Fibroblast of lung (primary cell): ENCODE measurements around the gene SPIRE1. TPM values are rescaled to one million over a fixed set of nuclear protein-coding genes. Genes with fewer than 3 reads are reported as not detected.
A peak's percentile ranks its signal among the peaks of the same experiment; 100 is the strongest.

Source experiments
- DNase-seq, 2 donors: peaks; one replicate each; pipeline versions ENCODE4 v3.0.0 to v3.0.0-alpha.2; 2010; ENCODE audit warnings: low read depth in 2 of 2
- H2AFZ ChIP-seq: 2 replicates; pipeline ENCODE4 v1.5.1; 2012; ENCODE audit warnings: low read length, control low read depth, inconsistent platforms
- H3K27ac ChIP-seq: 2 replicates; pipeline ENCODE4 v1.5.1; 2011; ENCODE audit warnings: low read length, control low read depth; ENCODE audit not compliant: insufficient read depth
- H3K27me3 ChIP-seq: 2 replicates; pipeline ENCODE4 v1.5.1; 2011; ENCODE audit warnings: mild to moderate bottlenecking, low read length; ENCODE audit not compliant: control insufficient read depth, insufficient read depth
- H3K36me3 ChIP-seq: 2 replicates; pipeline ENCODE4 v1.5.1; 2011; ENCODE audit warnings: low read length; ENCODE audit not compliant: control insufficient read depth, insufficient read depth
- H3K4me1 ChIP-seq: 2 replicates; pipeline ENCODE4 v1.5.1; 2011; ENCODE audit warnings: low read length; ENCODE audit not compliant: control insufficient read depth, insufficient read depth; ENCODE audit errors: extremely low read depth
- H3K4me2 ChIP-seq: 2 replicates; pipeline ENCODE4 v1.5.1; 2011; ENCODE audit warnings: low read length, control low read depth; ENCODE audit not compliant: insufficient read depth; ENCODE audit errors: extremely low read depth
- H3K4me3 ChIP-seq, 4 experiments: fragments of 200-600 bp in 1 of 4; sonication (generic) in 1 of 4; replicated peaks in 1 of 4; 2 replicates each; pipeline ENCODE4 v1.5.1; 2011 to 2016; ENCODE audit warnings: low read length in 4 of 4, low read depth in 3 of 4, mild to moderate bottlenecking in 3 of 4, control low read depth in 2 of 4, inconsistent platforms in 1 of 4, mixed read lengths in 1 of 4; ENCODE audit not compliant: insufficient read depth in 1 of 4; ENCODE audit errors: control extremely low read depth in 1 of 4
- H3K79me2 ChIP-seq: 2 replicates; pipeline ENCODE4 v1.5.1; 2012; ENCODE audit warnings: mild to moderate bottlenecking, low read length, inconsistent platforms; ENCODE audit not compliant: control insufficient read depth, insufficient read depth
- H3K9ac ChIP-seq: 2 replicates; pipeline ENCODE4 v1.5.1; 2011; ENCODE audit warnings: mild to moderate bottlenecking, low read length, control low read depth; ENCODE audit not compliant: insufficient read depth
- H3K9me3 ChIP-seq: 2 replicates; pipeline ENCODE4 v1.5.1; 2012; ENCODE audit warnings: low read depth, low read length; ENCODE audit not compliant: control insufficient read depth, insufficient read depth
- H4K20me1 ChIP-seq: 2 replicates; pipeline ENCODE4 v1.5.1; 2011; ENCODE audit warnings: low read length; ENCODE audit not compliant: control insufficient read depth, insufficient read depth; ENCODE audit errors: extremely low read depth
- EZH2 ChIP-seq: IDR thresholded peaks from 2 replicates; pipeline ENCODE4 v1.5.1; 2012; ENCODE audit warnings: low read length, control low read depth, mild to moderate bottlenecking; ENCODE audit errors: missing control alignments
- polyA plus RNA-seq, 2 donors: library from polyadenylated mRNA; depleted of rRNA in 1 of 2; stranded (reverse) in 1 of 2; unstranded in 1 of 2; fragments of >200 nt; gene quantifications; 2 replicates each; pipeline ENCODE4 v1.2.1, GENCODE V29; 2011 to 2012; ENCODE audit warnings: missing spikeins in 1 of 2
- total RNA-seq: library from RNA; depleted of rRNA; stranded (reverse); fragments of >200 nt; gene quantifications from 2 replicates; pipeline ENCODE4 v1.2.1, GENCODE V29; 2014
- TF ChIP-seq, protein P1 (sequence below), 2 donors: IDR thresholded peaks in 1 of 2; conservative IDR thresholded peaks in 1 of 2; 1 replicate in 1 of 2; 2 replicates in 1 of 2; pipeline ENCODE4 v1.5.1; 2011 to 2012; ENCODE audit warnings: low read length in 2 of 2, control low read depth in 1 of 2, inconsistent platforms in 1 of 2, low read depth in 1 of 2, mild to moderate bottlenecking in 1 of 2

SPIRE1 gene
- total and polyA plus RNA-seq, 2 donors (not counting 1 experiment from before 2014, with no cell fraction given), result 19.0 to 31.0 TPM

- Histone ChIP-seq H4K20me1 (no peaks in the 10 kb centered on the region), H3K79me2 (peaks cover 2% of the 10 kb centered on the region), H3K9me3 (no peaks in the 10 kb centered on the region), H3K36me3 (no peaks in the 10 kb centered on the region), H3K27ac (no peak overlapping the region), H3K27me3 (no peaks in the 10 kb centered on the region), H3K4me3 (no peak overlapping the region), H3K4me2 (no peak overlapping the region), H2AFZ (no peak overlapping the region), H3K4me1 (no peaks in the 10 kb centered on the region), H3K9ac (no peak overlapping the region)
- peak; percentile 70 to 88 for DNase-seq
- TF ChIP-seq EZH2, result no peak
- TF ChIP-seq, protein P1, sequence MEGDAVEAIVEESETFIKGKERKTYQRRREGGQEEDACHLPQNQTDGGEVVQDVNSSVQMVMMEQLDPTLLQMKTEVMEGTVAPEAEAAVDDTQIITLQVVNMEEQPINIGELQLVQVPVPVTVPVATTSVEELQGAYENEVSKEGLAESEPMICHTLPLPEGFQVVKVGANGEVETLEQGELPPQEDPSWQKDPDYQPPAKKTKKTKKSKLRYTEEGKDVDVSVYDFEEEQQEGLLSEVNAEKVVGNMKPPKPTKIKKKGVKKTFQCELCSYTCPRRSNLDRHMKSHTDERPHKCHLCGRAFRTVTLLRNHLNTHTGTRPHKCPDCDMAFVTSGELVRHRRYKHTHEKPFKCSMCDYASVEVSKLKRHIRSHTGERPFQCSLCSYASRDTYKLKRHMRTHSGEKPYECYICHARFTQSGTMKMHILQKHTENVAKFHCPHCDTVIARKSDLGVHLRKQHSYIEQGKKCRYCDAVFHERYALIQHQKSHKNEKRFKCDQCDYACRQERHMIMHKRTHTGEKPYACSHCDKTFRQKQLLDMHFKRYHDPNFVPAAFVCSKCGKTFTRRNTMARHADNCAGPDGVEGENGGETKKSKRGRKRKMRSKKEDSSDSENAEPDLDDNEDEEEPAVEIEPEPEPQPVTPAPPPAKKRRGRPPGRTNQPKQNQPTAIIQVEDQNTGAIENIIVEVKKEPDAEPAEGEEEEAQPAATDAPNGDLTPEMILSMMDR (conservative IDR thresholded peaks at IDR 0.05 in 1 of 2, IDR thresholded peaks at IDR 0.05 in 1 of 2; ENCODE audit: low read depth in 1 of 2, low read length in 2 of 2), result no peak
These were observed 36.1 kb downstream of the SPIRE1 start for GRCh38 chr18:12621742-12622306.

DNA sequence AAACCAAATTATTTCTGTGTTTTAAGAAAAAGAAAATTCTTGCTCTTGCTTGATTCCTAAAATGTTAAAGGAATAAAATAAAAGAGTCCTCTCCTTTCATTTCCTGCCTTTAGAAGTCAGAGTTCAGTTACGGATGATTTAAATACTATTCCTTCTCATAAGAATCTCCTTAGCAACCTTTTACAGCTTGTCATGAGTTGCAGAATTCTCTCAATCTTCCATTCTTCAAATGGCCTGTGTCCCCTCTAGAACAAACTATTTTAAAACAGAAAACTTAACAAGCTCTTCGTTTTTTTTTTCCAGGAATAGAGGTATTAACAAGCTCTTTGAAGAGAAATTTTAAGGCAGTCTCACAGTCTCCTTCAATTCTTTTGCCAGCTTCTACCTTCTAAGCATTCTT, 42.2 kb downstream of the SPIRE1 start:
- no peak for DNase-seq
- Histone ChIP-seq H3K4me3 (no peak overlapping the region), H3K79me2 (no peaks in the 10 kb centered on the region), H3K36me3 (no peaks in the 10 kb centered on the region), H3K27me3 (no peaks in the 10 kb centered on the region), H3K9ac (no peak overlapping the region), H2AFZ (no peak overlapping the region), H4K20me1 (no peaks in the 10 kb centered on the region), H3K4me2 (no peak overlapping the region), H3K27ac (no peak overlapping the region), H3K9me3 (no peaks in the 10 kb centered on the region), H3K4me1 (no peaks in the 10 kb centered on the region)
- TF ChIP-seq EZH2, result no peak
- TF ChIP-seq, protein P1 (conservative IDR thresholded peaks at IDR 0.05 in 1 of 2, IDR thresholded peaks at IDR 0.05 in 1 of 2; ENCODE audit: low read depth in 1 of 2, low read length in 2 of 2), result no peak

GRCh38 chr18:12608301-12608700, 49.6 kb downstream of the SPIRE1 start:
- Histone ChIP-seq H3K4me2 (peak overlapping the region; percentile 20), H2AFZ (no peak overlapping the region), H3K9me3 (no peaks in the 10 kb centered on the region), H3K9ac (no peak overlapping the region), H4K20me1 (no peaks in the 10 kb centered on the region), H3K4me3 (no peak overlapping the region), H3K36me3 (no peaks in the 10 kb centered on the region), H3K79me2 (no peaks in the 10 kb centered on the region), H3K4me1 (peaks cover 9% of the 10 kb centered on the region), H3K27me3 (no peaks in the 10 kb centered on the region), H3K27ac (no peak overlapping the region)
- TF ChIP-seq, protein P1 (conservative IDR thresholded peaks at IDR 0.05 in 1 of 2, IDR thresholded peaks at IDR 0.05 in 1 of 2; ENCODE audit: low read depth in 1 of 2, low read length in 2 of 2), result no peak
- TF ChIP-seq EZH2, result no peak
- peak; percentile 60 to 76 for DNase-seq
